HepG2 (cell line): ENCODE results near the gene CASZ1. TPM values are rescaled to one million over a fixed set of nuclear protein-coding genes. Genes with fewer than 3 reads are reported as not detected.

Source experiments
- ATAC-seq: fragments of 200-7000 bp; cut with Tn5 transposase; 3 replicates; pipeline ENCODE4 v1.9.1; 2020; ENCODE audit warnings: mild to moderate bottlenecking, moderate library complexity
- BruUV-seq: library from RNA; stranded (reverse); fragments of 400-500 nt; replicated peaks from 2 replicates; lab custom pipeline; 2021; lab: Mats Ljungman, UMichigan
- CTCF ChIA-PET: fragments of 300-600 bp; formaldehyde crosslinking; extraction: SDS; loops from one replicate; lab custom pipeline; 2021; ENCODE audit warnings: low total read pairs, inconsistent platforms, low intra/inter-chr PET ratio; lab: Yijun Ruan, JAX
- POLR2A ChIA-PET: fragments of 350-600 bp; sonication (Branson Sonifier 250); formaldehyde crosslinking; loops from one replicate; lab custom pipeline; 2020; ENCODE audit warnings: antibody characterized with exemption, inconsistent platforms; lab: Yijun Ruan, JAX
- DNase-seq: peaks from one replicate; pipeline ENCODE4 v3.0.0-alpha.2; 2015; ENCODE audit warnings: low spot score
- FAIRE-seq: peaks from 3 replicates; lab custom pipeline; 2011; peaks lifted over from hg19 to GRCh38; lab: Jason Lieb, UNC
- H2AFZ ChIP-seq: one replicate; pipeline ENCODE4 v1.6.1; 2011; ENCODE audit warnings: low read length, inconsistent platforms
- H3K27ac ChIP-seq: fragments of 300-600 bp; 3 replicates; pipeline ENCODE4 v1.8.0; 2011; ENCODE audit warnings: mixed run types, mild to moderate bottlenecking, mixed read lengths, low read length, inconsistent platforms; ENCODE audit not compliant: insufficient read depth; ENCODE audit errors: extremely low read length
- H3K27me3 ChIP-seq, 2 experiments: fragments of 200-600 bp in 1 of 2; 2 replicates in 1 of 2; 3 replicates in 1 of 2; pipeline versions ENCODE4 v1.6.0 to v1.8.0; 2011; ENCODE audit warnings: low read length in 2 of 2, mild to moderate bottlenecking in 2 of 2, moderate library complexity in 2 of 2, inconsistent platforms in 1 of 2; ENCODE audit not compliant: insufficient read depth in 2 of 2, control insufficient read depth in 1 of 2
- H3K36me3 ChIP-seq, 2 experiments: fragments of 200-600 bp in 1 of 2; replicated peaks in 1 of 2; 2 replicates in 1 of 2; 3 replicates in 1 of 2; pipeline versions ENCODE4 v1.5.1 to v1.8.0; 2011; ENCODE audit warnings: low read length in 2 of 2, inconsistent platforms in 1 of 2; ENCODE audit not compliant: insufficient read depth in 2 of 2, control insufficient read depth in 1 of 2
- H3K4me1 ChIP-seq: 2 replicates; pipeline ENCODE4 v1.5.1; 2012; ENCODE audit warnings: low read length, inconsistent platforms; ENCODE audit not compliant: insufficient read depth
- H3K4me2 ChIP-seq: 2 replicates; pipeline ENCODE4 v1.6.0; 2011; ENCODE audit warnings: low read depth, low read length, inconsistent platforms
- H3K4me3 ChIP-seq, 3 experiments: fragments of 200-600 bp in 1 of 3; sonication (generic), shearing (Covaris generic) in 1 of 3; replicated peaks in 1 of 3; 2 replicates each; pipeline ENCODE4 v1.5.1; 2011 to 2016; ENCODE audit warnings: low read length in 3 of 3, inconsistent platforms in 2 of 3, low read depth in 2 of 3, mild to moderate bottlenecking in 2 of 3, control low read depth in 1 of 3, mixed read lengths in 1 of 3; ENCODE audit not compliant: insufficient read depth in 1 of 3
- H3K79me2 ChIP-seq: one replicate; pipeline ENCODE4 v1.6.1; 2011; ENCODE audit warnings: low read length, inconsistent platforms; ENCODE audit not compliant: insufficient read depth
- H3K9ac ChIP-seq: 2 replicates; pipeline ENCODE4 v1.6.0; 2011; ENCODE audit warnings: mild to moderate bottlenecking, low read depth, low read length, inconsistent platforms; ENCODE audit not compliant: insufficient read depth
- H3K9me3 ChIP-seq: 2 replicates; pipeline ENCODE4 v1.5.1; 2012; ENCODE audit warnings: mild to moderate bottlenecking, low read length
- H4K20me1 ChIP-seq: 2 replicates; pipeline ENCODE4 v1.6.0; 2011; ENCODE audit warnings: inconsistent platforms, mild to moderate bottlenecking, low read length, moderate library complexity; ENCODE audit not compliant: insufficient read depth
- BRD4 ChIP-seq: sonication (generic); formaldehyde crosslinking; IDR thresholded peaks from 2 replicates; pipeline ENCODE4 v1.4.0; 2020; ENCODE audit warnings: missing genetic modification reagents
- ZMAT3 ChIP-seq: sonication (generic); formaldehyde crosslinking; conservative IDR thresholded peaks from 2 replicates; pipeline ENCODE4 v1.7.0; 2021; ENCODE audit warnings: missing genetic modification reagents
- WGBS: methylation state at CpG from one replicate; pipeline ENCODE4 v1.1.6; 2017; ENCODE audit warnings: low lambda C conversion rate; 5-methylcytosine and 5-hydroxymethylcytosine counted together
- in situ Hi-C: cut with HindIII; loops from 2 replicates; pipeline ENCODE4 v1.10.0; 2017; ENCODE audit warnings: low pct_unique_long_range_greater_than_20kb; ENCODE audit not compliant: extremely low pct_ligation_motif_present
- intact Hi-C: fragments of 100-400 bp; cut with micrococcal nuclease; formaldehyde crosslinking; loops from one replicate; pipeline ENCODE4 v1.10.0; 2022; ENCODE audit not compliant: unreplicated experiment
- polyA plus RNA-seq, 8 experiments: library from polyadenylated mRNA; depleted of rRNA in 3 of 8; stranded (reverse) in 7 of 8; unstranded in 1 of 8; fragments of >200 nt; fragmentation: Illumina TruSeq in 4 of 8; extraction: Trizol in 4 of 8; gene quantifications; 2 replicates each; pipeline versions ENCODE4 v1.2.1 to v1.2.3, GENCODE V29; 2011 to 2016; ENCODE audit warnings: low read depth in 4 of 8, missing spikeins in 1 of 8, mixed read lengths in 1 of 8; ENCODE audit not compliant: insufficient read depth in 1 of 8
- total RNA-seq, 5 experiments: library from RNA; depleted of rRNA; stranded (reverse); fragments of >200 nt; fragmentation: Illumina TruSeq; extraction: Trizol; gene quantifications; 2 replicates each; pipeline ENCODE4 v1.2.3, GENCODE V29; 2016; ENCODE audit warnings: low read depth in 1 of 5
- TF ChIP-seq, protein P1 (sequence below): sonication (generic); formaldehyde crosslinking; conservative IDR thresholded peaks from 2 replicates; pipeline ENCODE4 v1.5.0; 2020; ENCODE audit warnings: missing genetic modification reagents
- TF ChIP-seq, protein P2 (sequence below): sonication (generic); formaldehyde crosslinking; IDR thresholded peaks from 2 replicates; pipeline ENCODE4 v1.4.0; 2020; ENCODE audit warnings: mild to moderate bottlenecking, low read depth, missing genetic modification reagents

Gene CASZ1
- total and polyA plus RNA-seq, 2 of the 13 experiments (the other 11 are each of a cell fraction or from before 2014, with no cell fraction given): 1.9 to 3.7 TPM

DNA sequence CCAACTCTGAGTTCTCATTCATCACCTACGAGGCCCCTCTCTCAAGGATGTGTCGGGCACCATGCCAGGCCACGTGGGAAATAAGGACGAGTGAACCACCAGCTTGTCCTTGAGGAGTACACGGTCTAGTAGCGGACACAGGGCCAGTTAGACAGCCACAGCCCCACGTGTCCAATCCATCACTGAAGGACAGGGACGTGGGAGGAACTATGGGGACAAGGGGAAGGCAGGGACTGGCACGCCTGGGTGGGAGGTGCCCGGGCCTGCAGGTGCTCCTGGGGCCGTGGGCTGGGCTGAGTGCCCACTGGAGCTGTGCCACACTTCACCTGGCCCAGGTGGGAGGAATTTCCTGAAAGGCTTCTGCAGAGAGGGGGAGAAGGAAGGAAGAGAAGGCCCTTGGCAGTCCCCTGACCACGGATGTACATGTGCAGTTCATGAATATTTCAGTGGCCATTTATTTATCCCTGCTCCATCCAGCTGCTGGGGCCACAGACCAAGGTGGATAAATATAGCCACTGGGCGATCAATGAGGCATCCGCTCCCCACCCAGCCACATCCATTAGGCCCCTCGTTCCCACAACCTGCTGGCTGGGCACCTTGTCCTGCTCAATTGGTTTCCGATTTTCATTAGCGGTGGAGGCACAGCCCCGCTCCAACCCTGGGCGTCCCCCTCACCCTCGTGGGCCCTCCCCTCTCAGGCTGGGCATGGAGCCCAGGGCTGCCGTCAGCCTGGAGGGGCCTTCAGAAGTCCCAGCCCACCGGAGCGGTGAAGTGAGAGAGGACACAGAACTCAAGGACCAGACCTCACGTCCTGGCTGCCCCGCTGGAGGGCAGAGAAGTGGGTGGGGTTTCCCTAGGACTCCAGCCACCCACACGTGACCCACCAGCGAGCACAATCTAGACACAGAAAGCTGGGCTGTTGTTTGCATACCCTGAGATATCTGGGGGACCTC lies 59.5 kb downstream of the CASZ1 start:
- in situ Hi-C loops (no loop called here), intact Hi-C loops (no loop called here)
- 45% methylated on average over 12 of the region's 27 CpGs for WGBS
- ChIA-PET CTCF (no interaction called here), POLR2A (no interaction called here)
- no peaks in the 10 kb centered on the region for H3K36me3 ChIP-seq
- H3K27ac ChIP-seq: no peak overlapping the region
- no peaks in the 10 kb centered on the region for H4K20me1 ChIP-seq
- peaks cover 3 to 34% of the 10 kb centered on the region in 2 experiments; a peak in 4 of 5 replicates for H3K27me3 ChIP-seq
- no peak overlapping the region for H3K9ac ChIP-seq
- no peak for DNase-seq
- TF ChIP-seq, protein P1, sequence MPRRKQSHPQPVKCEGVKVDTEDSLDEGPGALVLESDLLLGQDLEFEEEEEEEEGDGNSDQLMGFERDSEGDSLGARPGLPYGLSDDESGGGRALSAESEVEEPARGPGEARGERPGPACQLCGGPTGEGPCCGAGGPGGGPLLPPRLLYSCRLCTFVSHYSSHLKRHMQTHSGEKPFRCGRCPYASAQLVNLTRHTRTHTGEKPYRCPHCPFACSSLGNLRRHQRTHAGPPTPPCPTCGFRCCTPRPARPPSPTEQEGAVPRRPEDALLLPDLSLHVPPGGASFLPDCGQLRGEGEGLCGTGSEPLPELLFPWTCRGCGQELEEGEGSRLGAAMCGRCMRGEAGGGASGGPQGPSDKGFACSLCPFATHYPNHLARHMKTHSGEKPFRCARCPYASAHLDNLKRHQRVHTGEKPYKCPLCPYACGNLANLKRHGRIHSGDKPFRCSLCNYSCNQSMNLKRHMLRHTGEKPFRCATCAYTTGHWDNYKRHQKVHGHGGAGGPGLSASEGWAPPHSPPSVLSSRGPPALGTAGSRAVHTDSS: no peak
- TF ChIP-seq ZMAT3 (CRISPR knock-in tag) (no peak), BRD4 (CRISPR knock-in tag) (no peak)
- TF ChIP-seq, protein P2, sequence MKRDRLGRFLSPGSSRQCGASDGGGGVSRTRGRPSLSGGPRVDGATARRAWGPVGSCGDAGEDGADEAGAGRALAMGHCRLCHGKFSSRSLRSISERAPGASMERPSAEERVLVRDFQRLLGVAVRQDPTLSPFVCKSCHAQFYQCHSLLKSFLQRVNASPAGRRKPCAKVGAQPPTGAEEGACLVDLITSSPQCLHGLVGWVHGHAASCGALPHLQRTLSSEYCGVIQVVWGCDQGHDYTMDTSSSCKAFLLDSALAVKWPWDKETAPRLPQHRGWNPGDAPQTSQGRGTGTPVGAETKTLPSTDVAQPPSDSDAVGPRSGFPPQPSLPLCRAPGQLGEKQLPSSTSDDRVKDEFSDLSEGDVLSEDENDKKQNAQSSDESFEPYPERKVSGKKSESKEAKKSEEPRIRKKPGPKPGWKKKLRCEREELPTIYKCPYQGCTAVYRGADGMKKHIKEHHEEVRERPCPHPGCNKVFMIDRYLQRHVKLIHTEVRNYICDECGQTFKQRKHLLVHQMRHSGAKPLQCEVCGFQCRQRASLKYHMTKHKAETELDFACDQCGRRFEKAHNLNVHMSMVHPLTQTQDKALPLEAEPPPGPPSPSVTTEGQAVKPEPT (CRISPR knock-in tag): no peak
- BruUV-seq: no TSS peak
- no peak overlapping the region for H3K4me2 ChIP-seq
- no peak overlapping the region for H3K4me3 ChIP-seq
- H2AFZ ChIP-seq: no peak overlapping the region
- ATAC-seq: no peak
- H3K9me3 ChIP-seq: no peaks in the 10 kb centered on the region
- H3K4me1 ChIP-seq: peaks cover 17% of the 10 kb centered on the region
- FAIRE-seq: no peak
- no peaks in the 10 kb centered on the region for H3K79me2 ChIP-seq
